NCI-H187 (cell line): ENCODE data around the gene UMAD1.
A peak's percentile ranks its signal among the peaks of the same experiment; 100 is the strongest.

ENCODE experiments used
- DNase-seq, 2 experiments: peaks; one replicate each; lab custom pipeline; 2025; lab: John Stamatoyannopoulos, UW

Gene UMAD1

GRCh38 chr7:7830122-7830878 is 189.7 kb downstream of the UMAD1 start:
- no peak for DNase-seq

- DNase-seq: no peak
These were observed 192.0 kb downstream of the UMAD1 start for GRCh38 chr7:7832518-7832917.

GRCh38 chr7:7834761-7835160 is 194.2 kb downstream of the UMAD1 start:
- DNase-seq: no peak

GRCh38 chr7:7841027-7841426 is 200.5 kb downstream of the UMAD1 start:
- DNase-seq: no peak

GRCh38 chr7:7843240-7843639 is 202.7 kb downstream of the UMAD1 start:
- no peak for DNase-seq

- no peak for DNase-seq
These were observed 203.4 kb downstream of the UMAD1 start for GRCh38 chr7:7843972-7844371.

GRCh38 chr7:7848246-7848645 is 207.7 kb downstream of the UMAD1 start:
- DNase-seq: no peak

- no peak for DNase-seq
These were observed 208.3 kb downstream of the UMAD1 start for GRCh38 chr7:7848892-7849291.

GRCh38 chr7:7850150-7850549 is 209.6 kb downstream of the UMAD1 start:
- no peak for DNase-seq

GRCh38 chr7:7851381-7851780 is 210.8 kb downstream of the UMAD1 start:
- no peak for DNase-seq

GRCh38 chr7:7851991-7852390 is 211.4 kb downstream of the UMAD1 start:
- no peak for DNase-seq

- DNase-seq: no peak
These were observed 216.6 kb downstream of the UMAD1 start for GRCh38 chr7:7857143-7857583.

GRCh38 chr7:7858559-7858958 is 218.0 kb downstream of the UMAD1 start:
- no peak for DNase-seq

- no peak for DNase-seq
These were observed 218.9 kb downstream of the UMAD1 start for GRCh38 chr7:7859411-7859810.

- peak; percentile 70 to 71 for DNase-seq
These were observed 220.7 kb downstream of the UMAD1 start for GRCh38 chr7:7861211-7861633.

- no peak for DNase-seq
These were observed 221.8 kb downstream of the UMAD1 start for GRCh38 chr7:7862393-7862792.

- DNase-seq: no peak
These were observed 227.5 kb downstream of the UMAD1 start for GRCh38 chr7:7867846-7868571.

- no peak for DNase-seq
These were observed 228.0 kb downstream of the UMAD1 start for GRCh38 chr7:7868572-7868899.

GRCh38 chr7:7869036-7869435 is 228.5 kb downstream of the UMAD1 start:
- no peak for DNase-seq

GRCh38 chr7:7869651-7870050 is 229.1 kb downstream of the UMAD1 start:
- no peak for DNase-seq

- DNase-seq: no peak
These were observed 230.0 kb downstream of the UMAD1 start for GRCh38 chr7:7870555-7870954.

- DNase-seq: no peak
These were observed 235.9 kb downstream of the UMAD1 start for GRCh38 chr7:7876419-7876818.

GRCh38 chr7:7881581-7881980 is 241.0 kb downstream of the UMAD1 start:
- DNase-seq: no peak

- no peak for DNase-seq
These were observed 242.3 kb downstream of the UMAD1 start for GRCh38 chr7:7882888-7883287.
